ENCODE measurements around the gene BLOC1S1. TPM values are rescaled to one million over a fixed set of nuclear protein-coding genes. Genes with fewer than 3 reads are reported as not detected.

Gene BLOC1S1
- total RNA-seq, 4 donors from 2014 or later, result 53.6 to 238 (median 140) TPM

DNA sequence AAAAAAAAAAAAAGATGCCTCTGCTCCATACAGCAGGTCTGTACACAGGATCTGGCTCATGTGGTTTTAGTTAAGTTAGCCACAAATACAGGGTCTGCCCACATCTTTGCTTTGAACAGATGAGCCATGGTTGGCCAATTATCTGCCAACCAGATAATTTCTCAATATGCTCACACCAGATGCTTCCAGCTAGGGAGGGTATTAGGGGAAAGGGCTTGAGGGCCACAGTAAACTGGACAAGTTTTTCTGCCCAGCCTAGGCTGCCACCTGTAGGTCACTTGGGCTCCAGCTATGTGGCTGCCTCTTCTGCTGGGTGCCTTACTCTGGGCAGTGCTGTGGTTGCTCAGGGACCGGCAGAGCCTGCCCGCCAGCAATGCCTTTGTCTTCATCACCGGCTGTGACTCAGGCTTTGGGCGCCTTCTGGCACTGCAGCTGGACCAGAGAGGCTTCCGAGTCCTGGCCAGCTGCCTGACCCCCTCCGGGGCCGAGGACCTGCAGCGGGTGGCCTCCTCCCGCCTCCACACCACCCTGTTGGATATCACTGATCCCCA, 5.1 kb downstream of the BLOC1S1 start:
- no peaks in the 10 kb centered on the region for H3K9me3 ChIP-seq
- peak overlapping the region; percentile 93 to 95 for H3K27ac ChIP-seq
- H3K4me3 ChIP-seq, result no peak overlapping the region
- peaks cover 5 to 33% of the 10 kb centered on the region in 2 donors for H3K4me1 ChIP-seq
- no peaks in the 10 kb centered on the region for H3K27me3 ChIP-seq
- TF ChIP-seq, protein P1, sequence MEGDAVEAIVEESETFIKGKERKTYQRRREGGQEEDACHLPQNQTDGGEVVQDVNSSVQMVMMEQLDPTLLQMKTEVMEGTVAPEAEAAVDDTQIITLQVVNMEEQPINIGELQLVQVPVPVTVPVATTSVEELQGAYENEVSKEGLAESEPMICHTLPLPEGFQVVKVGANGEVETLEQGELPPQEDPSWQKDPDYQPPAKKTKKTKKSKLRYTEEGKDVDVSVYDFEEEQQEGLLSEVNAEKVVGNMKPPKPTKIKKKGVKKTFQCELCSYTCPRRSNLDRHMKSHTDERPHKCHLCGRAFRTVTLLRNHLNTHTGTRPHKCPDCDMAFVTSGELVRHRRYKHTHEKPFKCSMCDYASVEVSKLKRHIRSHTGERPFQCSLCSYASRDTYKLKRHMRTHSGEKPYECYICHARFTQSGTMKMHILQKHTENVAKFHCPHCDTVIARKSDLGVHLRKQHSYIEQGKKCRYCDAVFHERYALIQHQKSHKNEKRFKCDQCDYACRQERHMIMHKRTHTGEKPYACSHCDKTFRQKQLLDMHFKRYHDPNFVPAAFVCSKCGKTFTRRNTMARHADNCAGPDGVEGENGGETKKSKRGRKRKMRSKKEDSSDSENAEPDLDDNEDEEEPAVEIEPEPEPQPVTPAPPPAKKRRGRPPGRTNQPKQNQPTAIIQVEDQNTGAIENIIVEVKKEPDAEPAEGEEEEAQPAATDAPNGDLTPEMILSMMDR (IDR thresholded peaks at IDR 0.05), result peak; percentile 46 to 59 (median 51)
- TF ChIP-seq POLR2A (IDR thresholded peaks at IDR 0.05), result no peak
- intact Hi-C loops (cut with DNase I; ENCODE audit: low total_unique reads), result no loop called here
- no peaks in the 10 kb centered on the region for H3K36me3 ChIP-seq
- peak; percentile 63 for DNase-seq

DNA sequence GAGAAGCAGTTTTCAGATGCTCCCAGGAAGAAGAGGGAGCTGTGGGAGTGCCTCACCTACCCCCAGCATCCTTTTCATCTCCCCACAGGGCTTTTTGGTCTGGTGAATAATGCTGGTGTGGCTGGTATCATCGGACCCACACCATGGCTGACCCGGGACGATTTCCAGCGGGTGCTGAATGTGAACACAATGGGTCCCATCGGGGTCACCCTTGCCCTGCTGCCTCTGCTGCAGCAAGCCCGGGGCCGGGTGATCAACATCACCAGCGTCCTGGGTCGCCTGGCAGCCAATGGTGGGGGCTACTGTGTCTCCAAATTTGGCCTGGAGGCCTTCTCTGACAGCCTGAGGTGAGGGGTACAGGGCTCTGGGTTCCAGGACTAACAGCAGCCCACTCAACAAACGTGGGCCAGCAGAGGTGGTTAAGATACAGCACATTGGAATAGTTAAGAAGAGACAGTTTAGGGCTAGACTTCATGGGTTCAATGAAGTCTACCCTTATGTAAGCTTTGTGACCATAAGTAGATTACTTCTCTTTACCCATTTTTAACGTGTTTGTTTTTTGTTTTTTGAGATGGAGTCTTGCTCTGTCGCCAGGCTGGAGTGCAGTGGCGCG, 5.9 kb downstream of the BLOC1S1 start:
- Histone ChIP-seq H3K27ac (peak overlapping the region; percentile 93 to 95), H3K9me3 (no peaks in the 10 kb centered on the region), H3K36me3 (no peaks in the 10 kb centered on the region), H3K4me1 (peaks cover 5 to 36% of the 10 kb centered on the region in 2 donors), H3K27me3 (no peaks in the 10 kb centered on the region), H3K4me3 (no peak overlapping the region)
- no peak for TF ChIP-seq POLR2A (IDR thresholded peaks at IDR 0.05)
- TF ChIP-seq, protein P1 (IDR thresholded peaks at IDR 0.05), result no peak
- intact Hi-C loops (cut with DNase I; ENCODE audit: low total_unique reads), result no loop called here
- DNase-seq, result no peak

DNA sequence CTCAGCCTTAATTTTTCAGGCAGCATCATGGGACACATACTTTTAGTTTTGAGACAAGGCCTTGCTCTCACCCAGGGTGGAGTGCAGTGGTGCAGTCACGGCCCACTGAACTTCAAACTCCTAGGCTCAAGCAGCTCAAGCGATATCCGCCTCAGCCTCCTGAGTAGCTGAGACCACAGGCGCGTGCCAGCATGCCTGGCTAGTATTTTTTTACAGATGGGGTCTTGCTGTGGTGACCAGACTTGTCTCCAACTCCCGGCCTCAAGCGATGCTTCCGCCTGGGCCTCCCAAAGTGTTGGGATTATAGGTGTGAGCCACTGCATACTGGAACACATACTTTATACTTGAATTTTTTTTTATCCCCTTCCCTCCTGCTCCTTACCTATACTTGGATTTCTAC, 7.1 kb downstream of the BLOC1S1 start:
- DNase-seq, result no peak
- Histone ChIP-seq H3K27ac (peak overlapping the region in 1 of 2 donors; percentile 26), H3K4me1 (peaks cover 2 to 37% of the 10 kb centered on the region in 2 donors), H3K27me3 (no peaks in the 10 kb centered on the region), H3K36me3 (no peaks in the 10 kb centered on the region), H3K4me3 (no peak overlapping the region), H3K9me3 (no peaks in the 10 kb centered on the region)
- TF ChIP-seq, protein P1 (IDR thresholded peaks at IDR 0.05), result no peak
- no peak for TF ChIP-seq POLR2A (IDR thresholded peaks at IDR 0.05)
- intact Hi-C loops (cut with DNase I; ENCODE audit: low total_unique reads), result no loop called here

DNA sequence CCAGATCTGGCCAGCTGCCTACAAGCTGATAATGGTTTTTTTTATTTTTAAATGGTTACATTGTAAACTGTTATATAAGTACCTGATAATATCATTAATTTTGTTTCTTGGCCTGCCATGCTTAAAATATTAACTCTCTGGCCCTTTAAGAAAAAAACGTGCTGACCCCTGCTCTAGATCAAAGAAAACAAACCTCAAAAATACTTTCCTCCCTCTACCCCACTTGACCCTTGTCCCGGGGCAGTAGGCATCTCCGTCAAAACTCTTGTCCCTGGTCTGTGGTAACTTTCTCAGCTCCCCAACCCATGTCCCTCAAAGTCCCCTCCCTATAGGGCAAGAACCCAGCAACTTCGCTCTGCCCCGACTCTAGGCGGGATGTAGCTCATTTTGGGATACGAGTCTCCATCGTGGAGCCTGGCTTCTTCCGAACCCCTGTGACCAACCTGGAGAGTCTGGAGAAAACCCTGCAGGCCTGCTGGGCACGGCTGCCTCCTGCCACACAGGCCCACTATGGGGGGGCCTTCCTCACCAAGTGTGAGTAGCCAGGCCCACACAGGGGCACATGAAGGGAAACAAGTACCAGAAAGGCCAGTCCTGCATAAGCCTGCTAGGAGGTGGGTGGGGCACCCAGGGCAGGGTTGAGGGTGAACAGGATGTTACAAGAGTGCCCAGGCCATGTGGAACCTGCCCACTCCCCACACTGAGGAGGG, 7.8 kb downstream of the BLOC1S1 start:
- Histone ChIP-seq H3K4me3 (no peak overlapping the region), H3K27me3 (no peaks in the 10 kb centered on the region), H3K27ac (peak overlapping the region in 1 of 2 donors; percentile 26), H3K36me3 (no peaks in the 10 kb centered on the region), H3K9me3 (no peaks in the 10 kb centered on the region), H3K4me1 (peaks cover 2 to 35% of the 10 kb centered on the region in 2 donors)
- TF ChIP-seq, protein P1 (IDR thresholded peaks at IDR 0.05), result no peak
- TF ChIP-seq POLR2A (IDR thresholded peaks at IDR 0.05), result no peak
- intact Hi-C loops (cut with DNase I; ENCODE audit: low total_unique reads), result no loop called here
- DNase-seq, result no peak

Measured in uterus (tissue), 4 donors.